Loucy (cell line): ENCODE data around the gene TNPO3.

Experiments
- EZH2phosphoT487 ChIP-seq: fragments of 200-600 bp; IDR thresholded peaks from 2 replicates; pipeline ENCODE4 v1.6.1; 2018; ENCODE audit warnings: antibody characterized with exemption, mild to moderate bottlenecking, moderate library complexity, borderline replicate concordance
- TF ChIP-seq, protein P1 (sequence below): fragments of 200-600 bp; sonication (generic); conservative IDR thresholded peaks from 2 replicates; pipeline ENCODE4 v1.5.1; 2014; ENCODE audit warnings: mild to moderate bottlenecking, antibody characterized with exemption, low read length

DNA sequence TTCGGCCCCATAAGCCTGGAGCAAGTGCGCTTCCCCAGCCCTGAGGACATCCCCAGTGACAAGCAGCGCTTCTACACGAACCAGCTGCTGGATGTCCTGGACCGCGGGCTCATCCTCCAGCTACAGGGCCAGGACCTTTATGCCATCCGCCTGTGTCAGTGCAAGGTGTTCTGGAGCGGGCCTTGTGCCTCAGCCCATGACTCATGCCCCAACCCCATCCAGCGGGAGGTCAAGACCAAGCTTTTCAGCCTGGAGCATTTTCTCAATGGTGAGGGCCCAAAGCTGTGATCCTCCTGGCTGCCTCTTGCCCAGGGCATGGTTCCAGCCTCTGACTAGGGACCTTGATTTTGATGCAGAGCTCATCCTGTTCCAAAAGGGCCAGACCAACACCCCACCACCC lies 107.1 kb downstream of the TNPO3 start:
- TF ChIP-seq, protein P1, sequence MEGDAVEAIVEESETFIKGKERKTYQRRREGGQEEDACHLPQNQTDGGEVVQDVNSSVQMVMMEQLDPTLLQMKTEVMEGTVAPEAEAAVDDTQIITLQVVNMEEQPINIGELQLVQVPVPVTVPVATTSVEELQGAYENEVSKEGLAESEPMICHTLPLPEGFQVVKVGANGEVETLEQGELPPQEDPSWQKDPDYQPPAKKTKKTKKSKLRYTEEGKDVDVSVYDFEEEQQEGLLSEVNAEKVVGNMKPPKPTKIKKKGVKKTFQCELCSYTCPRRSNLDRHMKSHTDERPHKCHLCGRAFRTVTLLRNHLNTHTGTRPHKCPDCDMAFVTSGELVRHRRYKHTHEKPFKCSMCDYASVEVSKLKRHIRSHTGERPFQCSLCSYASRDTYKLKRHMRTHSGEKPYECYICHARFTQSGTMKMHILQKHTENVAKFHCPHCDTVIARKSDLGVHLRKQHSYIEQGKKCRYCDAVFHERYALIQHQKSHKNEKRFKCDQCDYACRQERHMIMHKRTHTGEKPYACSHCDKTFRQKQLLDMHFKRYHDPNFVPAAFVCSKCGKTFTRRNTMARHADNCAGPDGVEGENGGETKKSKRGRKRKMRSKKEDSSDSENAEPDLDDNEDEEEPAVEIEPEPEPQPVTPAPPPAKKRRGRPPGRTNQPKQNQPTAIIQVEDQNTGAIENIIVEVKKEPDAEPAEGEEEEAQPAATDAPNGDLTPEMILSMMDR, result no peak
- TF ChIP-seq EZH2phosphoT487, result no peak
